ENCODE data around the gene GABRB1.
"Not testable (repeated sequence)": the region's sequence is repeated elsewhere in the genome, so short reads cannot be mapped to it uniquely, and the experiment has no call there.

- not testable (repeated sequence) for TF ChIP-seq CTCF (conservative IDR thresholded peaks at IDR 0.05 in 1 of 2, IDR thresholded peaks at IDR 0.05 in 1 of 2; ENCODE audit: extremely low read depth in 1 of 2, insufficient read depth in 1 of 2, low read depth in 1 of 2, low read length in 2 of 2); EZH2 (IDR thresholded peaks at IDR 0.05; ENCODE audit: borderline replicate concordance, low read length)
Measured at GRCh38 chr4:47378021-47378530, 346.7 kb downstream of the GABRB1 start.

Data from mammary epithelial cell (primary cell).